GM21367 (cell line): ENCODE measurements around the gene CER1.
"Not testable (repeated sequence)": the region's sequence is repeated elsewhere in the genome, so short reads cannot be mapped to it uniquely, and the experiment has no call there.

ENCODE experiments used
- ATAC-seq: cut with Tn5 transposase; IDR thresholded peaks from one replicate; pipeline ENCODE4 v1.9.1; 2021; ENCODE audit not compliant: unreplicated experiment

CER1 gene

DNA sequence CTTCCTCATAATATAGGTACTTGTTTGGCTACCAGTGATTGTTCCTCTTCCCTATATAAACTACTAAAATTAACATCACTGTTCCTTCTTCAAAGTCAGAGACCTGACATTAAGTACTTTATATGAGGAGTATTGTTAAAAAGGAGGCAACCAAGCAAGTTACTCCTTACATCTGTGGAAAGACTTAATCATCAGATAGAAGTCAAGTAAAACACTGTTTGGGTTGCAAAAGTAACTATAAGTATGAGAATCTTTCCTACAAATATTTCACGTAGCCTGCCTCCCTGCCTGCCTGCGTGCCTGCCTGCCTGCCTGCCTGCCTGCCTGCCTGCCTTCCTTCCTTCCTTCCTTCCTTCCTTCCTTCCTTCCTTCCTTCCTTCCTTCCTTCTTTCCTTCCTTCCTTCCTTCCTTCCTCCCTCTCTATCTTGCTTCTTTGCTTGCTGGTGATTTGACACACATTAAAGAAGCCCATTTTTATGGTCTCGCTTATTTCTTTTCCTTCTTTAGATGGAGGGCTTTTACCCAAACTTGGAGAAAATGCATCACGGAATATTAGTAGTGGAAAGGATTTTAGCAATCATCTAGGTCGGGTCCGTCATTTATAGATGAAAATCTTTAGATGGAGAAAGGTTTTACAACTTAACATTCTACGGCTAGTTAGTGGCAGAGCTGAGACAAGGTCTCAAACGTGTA, 3.2 kb downstream of the CER1 start:
- ATAC-seq: no peak

DNA sequence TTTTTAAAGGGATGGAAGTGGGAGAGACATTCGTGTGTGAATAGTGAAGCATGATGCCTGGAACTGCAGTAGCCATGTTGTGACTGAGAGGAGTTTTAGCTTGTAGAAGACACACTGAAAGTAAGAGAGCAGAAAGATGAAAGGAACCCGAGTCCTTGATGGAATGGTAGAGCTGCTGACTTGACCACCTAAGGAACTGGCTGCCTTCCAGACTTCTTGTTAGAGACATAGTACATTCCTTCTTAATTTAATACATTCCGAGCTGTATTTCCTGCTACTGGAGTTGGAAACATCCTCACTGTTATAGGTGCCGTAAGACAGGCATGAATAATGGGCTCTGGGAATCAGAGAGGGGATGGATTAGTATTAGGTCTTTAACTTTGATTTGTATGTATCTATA, 7.4 kb downstream of the CER1 start:
- no peak for ATAC-seq

DNA sequence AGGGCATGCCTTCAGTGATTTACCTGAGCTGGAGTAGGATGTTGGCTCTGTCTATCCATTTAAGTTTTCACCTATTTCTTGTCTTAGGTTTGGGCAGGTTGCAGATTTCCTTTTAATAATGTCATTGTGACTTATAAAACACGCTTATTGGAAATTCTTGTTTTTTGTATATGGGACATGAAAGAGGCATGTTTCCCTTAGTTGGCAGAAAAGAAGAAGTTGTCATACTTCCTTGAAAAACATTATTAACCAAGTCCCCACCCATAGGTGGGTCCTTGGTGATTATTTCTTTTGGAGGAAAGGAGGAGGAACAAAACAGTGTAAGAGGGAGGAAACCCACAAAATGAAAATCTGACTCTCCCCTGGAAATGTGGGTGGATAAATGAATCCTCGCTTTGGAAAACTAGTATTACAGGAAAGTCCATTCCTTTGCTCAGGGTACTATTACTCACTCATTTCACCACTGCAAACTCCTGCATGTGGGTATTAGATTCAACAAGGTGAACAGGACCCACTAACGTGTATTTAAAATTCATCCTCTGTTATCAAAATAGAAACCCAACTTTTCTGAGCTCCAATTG, 9.3 kb downstream of the CER1 start:
- ATAC-seq: no peak

DNA sequence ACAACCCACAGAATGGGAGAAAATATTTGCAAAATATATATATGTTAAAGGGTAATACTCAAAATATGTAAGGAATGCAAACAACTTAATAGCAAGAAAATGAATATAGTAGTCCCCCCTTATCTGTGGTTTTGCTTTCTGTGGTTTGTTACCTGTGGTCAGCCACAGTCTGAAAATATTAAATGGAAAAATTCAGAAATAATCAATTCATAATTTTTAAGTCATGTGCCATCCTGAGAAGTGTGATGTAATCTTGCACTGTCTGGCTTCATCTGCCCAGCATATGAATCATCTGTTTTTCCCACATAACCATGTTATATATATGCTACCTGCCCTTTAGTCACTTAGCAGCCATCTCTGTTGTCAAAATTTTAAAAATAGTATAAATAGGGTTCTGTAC, 11.7 kb downstream of the CER1 start:
- ATAC-seq: no peak

DNA sequence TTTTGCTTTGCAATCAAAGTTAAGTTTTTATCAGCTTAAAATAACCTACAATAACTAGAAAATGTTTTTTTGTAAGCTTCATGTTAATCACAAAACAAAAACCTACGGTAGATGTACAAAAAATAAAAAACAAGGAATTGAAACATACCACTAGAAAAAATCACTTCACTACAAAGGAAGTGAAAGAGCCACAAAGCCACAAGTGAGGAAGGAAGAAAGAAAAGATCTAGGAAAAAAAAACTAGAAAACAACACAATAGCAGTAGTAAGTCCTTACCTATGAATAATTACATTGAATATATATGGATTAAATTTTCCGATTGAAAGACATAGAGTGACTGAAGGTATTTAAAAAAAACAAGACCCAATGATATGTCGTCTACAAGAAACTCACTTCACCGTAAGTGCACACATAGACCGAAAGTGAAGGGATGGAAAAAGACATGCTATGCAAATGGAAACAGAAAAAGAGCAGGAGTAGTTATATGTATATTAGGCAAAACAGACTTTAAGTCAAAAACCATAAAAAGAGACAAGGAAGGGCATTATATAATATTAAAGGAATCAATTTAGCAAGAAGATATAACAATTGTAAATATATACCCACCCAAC, 15.9 kb downstream of the CER1 start:
- ATAC-seq: peak; percentile 69

DNA sequence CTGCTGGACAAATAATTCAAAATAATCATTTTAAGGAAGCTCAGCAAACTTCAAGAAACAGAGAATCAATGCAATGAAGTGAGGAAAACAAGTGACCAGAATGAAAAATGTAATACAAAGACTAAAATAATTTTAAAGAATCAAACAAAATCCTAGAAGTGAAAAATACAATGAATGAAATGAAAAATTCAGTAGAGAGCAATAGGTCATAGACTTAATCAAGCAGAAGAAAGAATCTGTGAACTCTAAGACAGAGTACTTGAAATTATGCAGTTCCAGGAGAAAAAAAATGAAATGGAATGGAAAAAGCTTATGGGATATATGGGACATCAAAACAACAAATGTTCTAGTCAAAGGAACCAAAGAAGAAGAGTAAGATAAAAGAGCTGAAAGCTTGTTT, 17.5 kb downstream of the CER1 start:
- ATAC-seq: no peak

DNA sequence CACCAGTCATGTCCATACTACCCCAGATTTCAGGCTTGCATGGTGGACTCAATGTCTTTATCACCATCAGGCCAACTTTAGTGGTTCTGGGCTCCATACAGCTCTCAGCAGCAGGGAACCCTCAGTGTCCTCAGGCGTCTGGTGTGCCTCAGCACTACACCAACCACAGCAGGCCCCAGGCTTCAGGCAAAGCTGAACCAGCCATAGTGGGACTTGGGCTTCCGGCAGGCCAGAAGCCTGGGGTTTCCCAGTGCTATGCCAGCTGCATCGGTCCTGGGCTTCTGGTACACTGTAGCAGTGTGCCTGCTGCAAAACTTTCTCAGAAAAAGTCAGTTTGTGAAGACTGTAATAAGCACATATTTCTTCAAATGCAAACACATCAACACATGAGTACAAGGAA, 18.3 kb downstream of the CER1 start:
- no peak for ATAC-seq

DNA sequence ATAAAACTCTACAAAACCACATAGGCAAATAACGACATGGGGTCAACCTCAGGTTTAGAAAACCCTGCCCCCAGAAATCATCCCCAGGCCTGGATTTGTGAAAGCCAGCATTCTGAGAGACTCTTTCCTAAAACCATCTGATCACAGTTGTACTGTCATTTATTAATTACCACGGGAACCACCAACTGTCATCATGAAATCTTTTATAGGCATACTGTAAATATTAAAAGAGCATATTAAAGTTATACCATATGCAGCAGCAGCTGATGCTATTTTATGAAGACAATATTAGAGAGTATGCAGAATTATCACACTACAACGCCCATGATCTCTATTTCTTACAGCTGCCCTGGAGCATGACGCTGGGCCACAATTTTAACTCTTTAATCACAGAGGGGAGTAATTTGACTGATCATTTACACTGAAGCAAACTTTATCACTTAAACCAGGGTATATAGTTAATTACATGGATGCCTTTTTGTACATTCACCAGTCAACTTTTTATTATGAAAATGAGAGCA, 20.3 kb downstream of the CER1 start:
- ATAC-seq: no peak

DNA sequence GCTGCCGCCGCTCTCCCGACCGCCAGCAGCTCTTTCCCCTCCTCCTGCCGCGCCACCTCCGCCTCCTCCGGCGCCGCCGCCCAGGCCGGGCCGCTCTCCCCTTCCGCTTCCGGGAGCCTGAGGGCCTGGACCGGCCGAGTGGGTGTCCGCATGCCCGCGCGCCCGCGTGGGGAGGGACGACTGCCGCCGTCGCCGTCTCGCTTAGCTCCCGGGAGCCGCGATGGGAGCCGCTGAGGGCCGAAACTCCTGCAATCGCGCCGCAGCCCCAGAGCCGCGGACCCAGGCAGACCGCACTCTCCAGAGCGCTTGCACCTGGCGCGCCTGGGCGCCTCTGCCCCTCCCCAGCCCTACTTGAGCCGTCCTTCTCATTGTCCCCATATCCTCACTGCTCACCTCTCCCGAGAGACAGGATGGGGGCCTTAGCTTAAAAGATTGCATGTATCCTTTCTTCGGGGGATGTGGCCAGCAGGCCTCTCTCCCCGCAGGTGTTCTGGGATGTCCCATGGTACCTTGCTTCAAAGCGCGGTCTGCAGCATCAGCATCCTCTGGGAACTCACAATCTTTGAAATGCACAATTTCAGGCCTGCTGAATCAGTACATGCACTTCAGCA, 29.2 kb downstream of the CER1 start, which contains the start of gene ZDHHC21:
Gene ZDHHC21, minus strand, starts transcription at position 182 of the 611 bp plus-strand sequence. CDS start 19,092 bp downstream, outside the sequence.
- ATAC-seq: peak; percentile 67

DNA sequence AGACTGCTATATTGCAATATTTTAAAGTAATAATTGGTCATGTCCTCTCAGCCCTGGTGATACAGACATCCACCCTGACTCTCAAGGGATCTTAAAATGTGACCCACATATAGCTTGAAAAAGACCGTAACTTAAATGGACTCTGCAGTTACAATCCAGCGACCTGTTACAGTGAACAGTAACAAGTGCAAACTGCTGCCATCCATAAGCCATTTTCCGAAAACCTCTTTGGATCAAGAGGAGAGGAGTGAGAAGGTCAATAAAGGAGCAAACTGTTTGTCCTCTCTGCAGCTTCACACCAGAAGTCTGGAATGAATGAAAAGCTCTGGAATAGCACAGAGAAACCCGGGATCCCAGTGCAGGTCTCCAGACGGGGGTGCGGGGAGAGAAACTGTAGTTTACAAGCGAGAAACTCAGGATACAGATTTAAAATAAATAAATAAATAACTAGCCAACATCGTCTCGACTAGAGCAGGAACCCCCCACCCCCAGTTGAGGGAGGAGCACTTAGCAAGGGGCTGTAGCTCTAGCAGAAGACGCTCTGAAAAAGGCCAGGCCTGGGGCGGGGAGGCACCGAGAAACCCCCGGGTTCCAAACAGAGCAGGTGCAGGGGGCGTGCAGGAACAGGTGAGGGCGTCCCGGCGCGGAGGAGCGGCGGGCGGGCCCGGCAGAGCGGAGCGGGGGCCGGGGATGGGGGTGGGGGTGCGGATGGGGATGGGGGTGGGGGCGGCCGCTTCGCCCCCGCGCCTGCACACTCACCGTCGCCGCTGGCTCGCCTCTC, 29.9 kb downstream of the CER1 start:
- ATAC-seq: peak; percentile 23

DNA sequence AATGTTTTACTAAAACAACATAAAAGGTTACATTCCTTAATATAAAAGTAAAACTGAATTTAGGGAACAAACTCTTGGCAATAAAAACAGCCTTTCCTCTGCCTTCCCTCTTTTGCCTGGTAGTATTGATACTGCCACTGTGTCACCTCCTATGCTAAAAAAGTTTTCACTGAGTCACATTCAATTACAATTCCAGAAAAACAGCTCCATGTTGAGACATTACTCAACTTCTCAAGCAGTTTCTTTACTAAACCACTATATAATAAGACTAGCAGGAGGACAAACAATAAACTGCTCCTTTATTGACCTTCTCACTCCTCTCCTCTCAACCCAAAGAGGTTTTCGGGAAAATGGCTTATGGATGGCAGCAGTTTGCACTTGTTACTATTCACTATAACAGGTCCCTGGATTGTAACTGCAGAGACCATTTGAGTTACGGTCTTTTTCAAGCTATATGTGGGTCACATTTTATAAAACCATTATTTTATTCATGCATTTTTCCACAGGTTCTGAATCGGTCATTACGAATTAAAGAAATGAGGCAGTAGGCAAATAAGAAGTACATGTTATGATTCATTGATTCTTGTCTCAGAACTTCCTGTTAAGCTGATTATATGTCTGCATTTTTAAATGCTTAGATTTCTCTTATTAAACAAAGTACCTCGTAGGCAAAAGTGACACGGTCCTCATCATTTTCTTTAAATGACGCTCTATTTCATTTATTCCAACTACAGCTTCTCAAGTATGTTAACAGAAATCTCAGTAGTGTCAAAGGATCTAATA, 31.4 kb downstream of the CER1 start:
- no peak for ATAC-seq

DNA sequence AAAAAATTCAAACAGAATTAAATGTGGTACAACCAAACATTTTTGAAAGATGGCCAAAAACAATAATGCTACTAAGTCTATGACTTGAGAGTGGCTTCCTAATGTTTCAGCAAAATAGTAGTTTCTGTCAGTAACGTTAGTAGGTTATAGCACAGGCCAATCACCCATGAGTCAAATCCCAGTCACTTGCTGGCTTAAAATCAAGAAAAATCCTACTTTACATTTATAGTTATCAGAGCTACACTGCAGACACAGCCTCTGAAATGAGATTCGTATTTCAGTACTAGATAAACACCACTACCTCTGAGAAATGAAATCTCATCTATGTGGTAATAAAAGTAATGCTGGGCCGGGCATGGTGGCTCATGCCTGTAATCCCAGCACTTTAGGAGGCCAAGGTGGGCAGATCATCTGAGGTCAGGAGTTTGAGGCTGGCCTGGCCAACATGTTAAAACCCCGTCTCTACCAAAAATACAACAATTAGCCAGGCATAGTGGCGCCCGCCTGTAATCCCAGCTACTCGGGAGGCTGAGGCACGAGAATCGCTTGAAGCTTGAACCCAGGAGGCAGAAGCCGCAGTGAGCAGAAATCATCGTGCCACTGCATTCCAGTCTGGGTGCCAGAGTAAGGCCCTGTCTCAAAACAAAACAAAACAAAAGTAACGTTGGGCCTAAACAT, 35.4 kb downstream of the CER1 start:
- ATAC-seq: no peak

DNA sequence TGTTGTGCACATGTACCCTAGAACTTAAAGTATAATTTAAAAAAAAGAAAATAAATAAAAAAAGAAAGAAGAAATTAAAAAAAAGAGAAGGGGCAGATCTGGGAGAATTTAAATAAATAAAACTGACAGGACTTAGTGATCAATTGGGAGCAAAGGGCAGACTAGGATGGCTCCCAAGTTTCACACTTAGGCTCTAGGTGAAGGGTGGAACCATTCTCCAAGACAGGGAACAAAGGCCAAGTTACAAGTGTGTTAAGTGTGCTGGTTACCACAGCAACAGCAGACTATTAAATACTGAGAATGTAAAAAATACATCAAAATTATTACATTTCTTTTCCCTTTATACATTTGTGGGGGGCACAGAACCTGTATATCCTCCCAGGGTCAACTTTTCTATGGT, 36.4 kb downstream of the CER1 start:
- no peak for ATAC-seq

DNA sequence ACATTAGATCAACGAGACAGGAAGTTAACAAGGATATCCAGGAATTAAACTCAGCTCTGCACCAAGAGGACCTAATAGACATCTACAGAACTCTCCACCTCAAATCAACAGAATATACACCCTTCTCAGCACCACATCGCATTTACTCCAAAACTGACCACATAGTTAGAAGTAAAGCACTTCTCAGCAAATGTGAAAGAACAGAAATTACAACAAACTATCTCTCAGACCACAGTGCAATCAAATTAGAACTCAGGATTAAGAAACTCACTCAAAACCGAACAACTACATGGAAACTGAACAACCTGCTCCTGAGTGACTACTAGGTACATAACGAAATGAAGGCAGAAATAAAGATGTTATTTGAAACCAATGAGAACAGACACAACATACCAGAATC, 39.9 kb downstream of the CER1 start:
- not testable (repeated sequence) for ATAC-seq

DNA sequence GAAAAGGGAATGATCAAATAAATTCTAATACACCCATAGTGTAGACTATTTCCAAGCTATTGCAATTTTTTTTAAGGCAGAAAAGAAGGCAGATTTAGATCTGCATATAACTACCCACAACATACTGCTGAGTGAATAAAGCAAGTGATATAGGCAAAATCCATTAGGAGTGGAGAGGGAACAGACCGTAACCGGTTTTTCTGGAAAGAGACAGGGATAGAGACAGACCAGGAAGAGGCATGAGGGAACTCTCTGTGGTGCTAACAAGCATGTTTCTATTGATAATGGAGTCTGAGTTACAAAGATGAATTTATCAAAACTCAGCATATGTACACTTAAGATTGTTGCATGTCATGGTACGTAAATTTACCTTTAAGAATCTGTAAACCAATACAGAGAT, 43.8 kb downstream of the CER1 start:
- ATAC-seq: no peak

DNA sequence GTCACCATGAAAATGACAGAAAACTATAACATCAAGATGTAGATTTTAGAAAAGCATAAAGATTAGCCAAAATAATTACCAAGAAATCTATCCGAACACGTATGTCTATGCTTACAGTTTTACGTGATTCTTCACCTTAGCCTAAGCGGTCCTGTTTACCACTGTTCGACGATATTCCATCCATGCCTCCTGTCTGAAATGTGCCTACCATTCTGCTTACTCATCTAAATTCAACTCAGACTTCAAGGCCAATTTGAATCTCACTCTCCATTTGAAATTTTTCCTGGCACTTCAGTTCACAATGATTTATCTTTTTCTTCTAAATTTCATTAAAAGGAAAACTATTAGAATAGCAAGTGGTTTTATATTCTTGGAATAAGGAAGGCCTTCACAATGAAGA, 44.7 kb downstream of the CER1 start:
- ATAC-seq: no peak

DNA sequence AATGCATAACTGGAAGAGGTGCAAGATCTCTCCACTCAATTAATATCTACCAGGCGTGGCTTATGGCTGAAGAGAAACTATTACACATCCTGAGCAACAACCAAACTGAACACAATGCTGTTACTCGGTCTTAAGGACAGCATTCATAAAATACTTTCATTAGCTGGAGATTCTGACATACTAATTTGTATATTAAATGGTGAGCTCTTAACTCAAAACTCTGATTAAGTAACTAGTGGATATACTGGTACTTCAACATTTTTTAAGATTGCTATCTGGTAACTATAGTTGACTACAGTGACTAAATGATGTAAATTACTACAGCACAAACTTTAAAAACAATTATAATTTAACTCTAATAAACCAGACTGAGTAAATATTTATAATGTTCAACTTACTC, 45.1 kb downstream of the CER1 start:
- ATAC-seq: no peak

DNA sequence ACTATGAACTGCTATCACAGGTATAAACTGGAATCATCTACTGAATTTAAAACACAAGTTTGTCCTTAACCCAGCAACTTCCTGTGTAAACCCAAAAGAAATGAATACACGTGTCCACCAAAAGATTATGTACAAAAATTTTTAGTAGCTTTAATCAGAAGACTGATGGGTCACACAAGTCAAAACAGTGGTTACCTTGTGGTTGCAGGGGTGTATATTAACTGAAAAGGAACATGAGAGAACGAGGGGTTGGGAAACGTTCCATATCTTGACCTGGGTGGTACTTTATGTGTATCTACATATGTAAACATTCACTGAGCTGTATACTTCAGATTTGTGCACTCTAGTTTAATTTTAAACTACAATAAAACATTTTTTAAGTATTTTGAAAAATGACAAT, 47.9 kb downstream of the CER1 start:
- ATAC-seq: no peak

DNA sequence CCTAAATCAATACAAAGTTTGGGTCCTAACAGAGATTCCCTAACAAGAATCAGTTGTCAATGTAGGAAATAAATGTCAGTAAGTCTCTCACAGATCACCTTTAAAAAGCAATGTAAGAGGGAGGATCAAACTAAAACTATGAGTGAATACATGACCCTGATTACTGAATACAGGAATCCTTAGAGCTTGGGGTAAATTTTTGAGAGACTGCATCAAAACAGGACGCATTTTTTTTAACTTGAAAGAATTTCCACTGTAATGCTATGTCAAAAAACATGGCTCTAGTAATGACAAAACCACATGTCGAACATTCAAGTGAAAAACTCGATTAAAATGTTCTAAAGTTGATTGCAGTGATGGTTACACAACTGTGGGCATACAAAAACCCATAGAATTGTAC, 51.2 kb downstream of the CER1 start:
- ATAC-seq: no peak

DNA sequence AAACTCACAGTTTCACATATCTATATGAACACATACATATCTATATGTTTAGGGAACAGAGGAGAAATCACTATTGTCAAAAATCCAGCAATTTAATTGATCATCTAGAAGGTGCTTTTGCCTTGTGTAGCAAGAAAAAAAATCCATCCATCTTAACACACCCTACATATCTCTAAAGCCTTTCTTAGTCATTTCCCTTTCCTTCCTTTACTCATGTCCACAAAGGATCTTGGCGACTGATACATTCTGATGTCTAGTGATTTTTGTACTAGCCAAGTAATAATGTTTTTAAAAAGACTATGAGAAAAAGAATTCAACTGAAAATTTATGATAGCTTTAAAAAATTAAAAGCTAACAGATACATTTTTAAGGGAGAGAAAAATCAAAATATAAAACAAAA, 51.8 kb downstream of the CER1 start:
- ATAC-seq: no peak
